SK-N-SH (cell line): ENCODE measurements around the gene CMTM2. TPM values are rescaled to one million over a fixed set of nuclear protein-coding genes. Genes with fewer than 3 reads are reported as not detected.

ENCODE experiments used
- CTCF ChIA-PET: fragments of 300-600, 350-600 bp; formaldehyde crosslinking; extraction: SDS; loops from one replicate; lab custom pipeline; 2021; lab: Yijun Ruan, JAX
- POLR2A ChIA-PET: fragments of 350-600 bp; sonication (Branson Sonifier 250); formaldehyde crosslinking; extraction: SDS; loops from one replicate; lab custom pipeline; 2020; ENCODE audit warnings: antibody characterized with exemption, inconsistent platforms; lab: Yijun Ruan, JAX
- DNase-seq: peaks from one replicate; pipeline ENCODE4 v3.0.0; 2012
- H2AFZ ChIP-seq: fragments of 200-600 bp; sonication (generic); 2 replicates; pipeline ENCODE4 v1.8.1; 2016; ENCODE audit warnings: antibody characterized with exemption, mild to moderate bottlenecking, low read depth
- H3F3A ChIP-seq: fragments of 200-600 bp; sonication (generic); replicated peaks from 2 replicates; pipeline ENCODE3; 2016; ENCODE audit warnings: antibody characterized with exemption, mild to moderate bottlenecking; ENCODE audit not compliant: insufficient read depth
- H3K27ac ChIP-seq, 2 experiments: fragments of 200-500 bp in 1 of 2; fragments of 200-600 bp in 1 of 2; sonication (Bioruptor generic) in 1 of 2; sonication (generic), shearing (Covaris generic) in 1 of 2; 2 replicates each; pipeline versions ENCODE4 v1.5.1 to v1.6.1; 2014 to 2016; ENCODE audit warnings: low read depth in 2 of 2, inconsistent platforms in 1 of 2, low read length in 1 of 2, mild to moderate bottlenecking in 1 of 2, mixed read lengths in 1 of 2
- H3K27me3 ChIP-seq: fragments of 200-600 bp; sonication (generic), shearing (Covaris generic); 2 replicates; pipeline ENCODE4 v1.6.1; 2016; ENCODE audit warnings: mixed run types; ENCODE audit not compliant: insufficient read depth
- H3K36me3 ChIP-seq, 2 experiments: fragments of 200-500 bp in 1 of 2; fragments of 200-600 bp in 1 of 2; sonication (Bioruptor generic) in 1 of 2; sonication (generic) in 1 of 2; replicated peaks in 1 of 2; 2 replicates each; pipeline versions ENCODE3 to v1.5.1; 2014 to 2016; ENCODE audit warnings: low read length in 1 of 2, mild to moderate bottlenecking in 1 of 2; ENCODE audit not compliant: insufficient read depth in 2 of 2, control insufficient read depth in 1 of 2
- H3K4me1 ChIP-seq, 2 experiments: fragments of 200-500 bp in 1 of 2; fragments of 200-600 bp in 1 of 2; sonication (Bioruptor generic) in 1 of 2; sonication (generic), shearing (Covaris generic) in 1 of 2; 2 replicates each; pipeline versions ENCODE4 v1.5.1 to v1.6.1; 2014 to 2016; ENCODE audit warnings: low read depth in 1 of 2, low read length in 1 of 2, mixed run types in 1 of 2; ENCODE audit not compliant: insufficient read depth in 2 of 2, control insufficient read depth in 1 of 2
- H3K4me2 ChIP-seq: fragments of 200-600 bp; sonication (generic), shearing (Covaris generic); 2 replicates; pipeline ENCODE4 v1.6.1; 2017; ENCODE audit warnings: mixed run types
- H3K4me3 ChIP-seq, 2 experiments: fragments of 200-500 bp in 1 of 2; fragments of 200-600 bp in 1 of 2; sonication (Bioruptor generic) in 1 of 2; sonication (generic), shearing (Covaris generic) in 1 of 2; 2 replicates each; pipeline versions ENCODE4 v1.5.1 to v1.8.1; 2014 to 2016; ENCODE audit warnings: low read depth in 2 of 2, inconsistent platforms in 1 of 2, low read length in 1 of 2, mild to moderate bottlenecking in 1 of 2, mixed read lengths in 1 of 2, moderate library complexity in 1 of 2
- H3K79me2 ChIP-seq: fragments of 200-600 bp; sonication (generic); 2 replicates; pipeline ENCODE4 v1.8.1; 2017; ENCODE audit warnings: mild to moderate bottlenecking; ENCODE audit not compliant: insufficient read depth
- H3K9ac ChIP-seq: fragments of 200-600 bp; sonication (generic); 2 replicates; pipeline ENCODE4 v1.6.1; 2017; ENCODE audit warnings: mixed run types
- H3K9me2 ChIP-seq: fragments of 200-600 bp; sonication (generic); 2 replicates; pipeline ENCODE4 v1.6.1; 2017; ENCODE audit warnings: mixed run types
- H3K9me3 ChIP-seq: fragments of 200-600 bp; sonication (generic); 2 replicates; pipeline ENCODE4 v1.6.1; 2017; ENCODE audit warnings: mixed run types, mild to moderate bottlenecking, moderate library complexity
- H4K20me1 ChIP-seq: fragments of 200-600 bp; sonication (generic); 2 replicates; pipeline ENCODE4 v1.6.1; 2017; ENCODE audit warnings: mild to moderate bottlenecking, mixed run types; ENCODE audit not compliant: insufficient read depth
- CHD2 ChIP-seq: fragments of 150-350 bp; IDR thresholded peaks from 2 replicates; pipeline ENCODE4 v1.6.1; 2018; ENCODE audit warnings: low read length; ENCODE audit not compliant: partially characterized antibody
- ELF1 ChIP-seq: IDR thresholded peaks from 2 replicates; pipeline ENCODE4 v1.4.0; 2012
- EP300 ChIP-seq, 2 experiments: IDR thresholded peaks; 2 replicates each; pipeline versions ENCODE4 v1.4.0 to v1.6.1; 2012; ENCODE audit warnings: borderline replicate concordance in 1 of 2, low read depth in 1 of 2, low read length in 1 of 2
- GABPA ChIP-seq: IDR thresholded peaks from 2 replicates; pipeline ENCODE4 v1.4.0; 2012; ENCODE audit warnings: low read depth, mild to moderate bottlenecking
- GATA2 ChIP-seq: sonication (generic); formaldehyde crosslinking; IDR thresholded peaks from 2 replicates; pipeline ENCODE4 v1.5.0; 2020; ENCODE audit warnings: mild to moderate bottlenecking, missing genetic modification reagents
- IRF3 ChIP-seq: fragments of 150-350 bp; IDR thresholded peaks from 2 replicates; pipeline ENCODE4 v1.6.1; 2016; ENCODE audit warnings: mild to moderate bottlenecking, low read depth, low read length
- JUND ChIP-seq: IDR thresholded peaks from 2 replicates; pipeline ENCODE4 v1.4.0; 2012
- MAX ChIP-seq: IDR thresholded peaks from 2 replicates; pipeline ENCODE4 v1.4.0; 2012; ENCODE audit warnings: low read depth
- MXI1 ChIP-seq: IDR thresholded peaks from 2 replicates; pipeline ENCODE4 v1.6.1; 2012; ENCODE audit warnings: mild to moderate bottlenecking, low read depth, low read length, improper control_type of control experiment
- NFIC ChIP-seq: IDR thresholded peaks from 2 replicates; pipeline ENCODE4 v1.4.0; 2012; ENCODE audit warnings: borderline replicate concordance
- RAD21 ChIP-seq: IDR thresholded peaks from 2 replicates; pipeline ENCODE4 v1.6.1; 2012; ENCODE audit warnings: mild to moderate bottlenecking, low read length
- REST ChIP-seq: IDR thresholded peaks from 2 replicates; pipeline ENCODE4 v1.6.1; 2012; ENCODE audit warnings: mild to moderate bottlenecking, low read depth, low read length, moderate library complexity
- RFX5 ChIP-seq: IDR thresholded peaks from 2 replicates; pipeline ENCODE4 v1.6.1; 2012; ENCODE audit warnings: mild to moderate bottlenecking, improper control_type of control experiment, low read length
- RXRA ChIP-seq: IDR thresholded peaks from 2 replicates; pipeline ENCODE4 v1.4.0; 2012; ENCODE audit warnings: low read depth, mild to moderate bottlenecking, borderline replicate concordance
- SIN3A ChIP-seq: IDR thresholded peaks from 2 replicates; pipeline ENCODE4 v1.6.1; 2012; ENCODE audit warnings: low read depth, mild to moderate bottlenecking, low read length, moderate library complexity, borderline replicate concordance
- TCF12 ChIP-seq: IDR thresholded peaks from 2 replicates; pipeline ENCODE4 v1.4.0; 2012
- USF1 ChIP-seq: IDR thresholded peaks from 2 replicates; pipeline ENCODE4 v1.4.0; 2012; ENCODE audit warnings: low read depth, borderline replicate concordance
- YY1 ChIP-seq: IDR thresholded peaks from 2 replicates; pipeline ENCODE4 v1.4.0; 2012; ENCODE audit warnings: low read depth, mild to moderate bottlenecking
- WGBS: methylation state at CpG from one replicate; pipeline ENCODE4 v1.1.6; 2017; ENCODE audit warnings: low lambda C conversion rate; 5-methylcytosine and 5-hydroxymethylcytosine counted together
- polyA plus RNA-seq, 3 experiments: library from polyadenylated mRNA; depleted of rRNA; stranded (reverse); fragments of >200 nt; gene quantifications; 2 replicates each; pipeline ENCODE4 v1.2.3, GENCODE V29; 2012

Gene CMTM2
- polyA plus RNA-seq, 1 of the 3 experiments (the other 2 are of a cell fraction) = not detected

- Histone ChIP-seq H3K27me3 (no peaks in the 10 kb centered on the region), H3K27ac (peak overlapping the region; percentile 64 to 68; a peak in 3 of 4 replicates), H3K36me3 (peaks cover 11 to 12% of the 10 kb centered on the region in 2 experiments), H3K79me2 (peaks cover 56% of the 10 kb centered on the region), H3K9ac (peak overlapping the region; percentile 94), H3K4me2 (peak overlapping the region; percentile 96), H2AFZ (0 out of 2 replicates have a peak overlapping the region, but pooled peaks have one; percentile 32), H3F3A (peaks cover 16% of the 10 kb centered on the region), H3K4me1 (peaks cover 8 to 22% of the 10 kb centered on the region in 2 experiments; a peak in 3 of 4 replicates), H4K20me1 (peaks cover 24% of the 10 kb centered on the region; the same call in 1 of the 2 replicates), H3K9me2 (no peaks in the 10 kb centered on the region), H3K4me3 (peak overlapping the region; percentile 67 to 81), H3K9me3 (no peaks in the 10 kb centered on the region)
- POLR2A ChIA-PET = no interaction called here
- 7% methylated on average over 8 of the region's 61 CpGs for WGBS
- DNase-seq = peak; percentile 80
- TF ChIP-seq MAX (0 out of 2 replicates have a peak, but pooled peaks have one; percentile 19), SIN3A (0 out of 2 replicates have a peak, but pooled peaks have one; percentile 18), ELF1 (0 out of 2 replicates have a peak, but pooled peaks have one; percentile 37), IRF3 (no peak), MXI1 (no peak; the same call in 1 of the 2 replicates)
- CTCF ChIA-PET = interaction anchor here (0.6 to 3.3 kb wide), 7 partner anchors 9 to 347 kb away, joined by 3 to 19 read pairs (median 6); no protein-coding TSS in a partner anchor
Measured at GRCh38 chr16:66605177-66605978, 26.1 kb downstream of the CMTM2 start.

GRCh38 chr16:66605979-66606751, 26.9 kb downstream of the CMTM2 start:
- no peak for DNase-seq
- no peaks in the 10 kb centered on the region for H3K9me2 ChIP-seq
- ChIA-PET CTCF (interaction anchor here (0.6 to 6.5 kb wide), 7 partner anchors 18 to 262 kb away, joined by 3 to 68 read pairs (median 10); no protein-coding TSS in a partner anchor), POLR2A (no interaction called here)
- WGBS = 82% methylated on average over 9 of the region's 10 CpGs
- TF ChIP-seq TCF12 (no peak), EP300 (IDR thresholded peaks at IDR 0.05; ENCODE audit: borderline replicate concordance in 1 of 2, low read depth in 1 of 2, low read length in 1 of 2) (no peak), JUND (no peak), CHD2 (no peak), YY1 (no peak), RFX5 (no peak), NFIC (no peak), GABPA (no peak), REST (no peak), USF1 (no peak), GATA2 (CRISPR knock-in tag) (no peak), RXRA (no peak), RAD21 (no peak)
- peaks cover 24% of the 10 kb centered on the region; the same call in 1 of the 2 replicates for H4K20me1 ChIP-seq
- H3K36me3 ChIP-seq = peaks cover 17% of the 10 kb centered on the region in 2 experiments
- peak overlapping the region; percentile 96 for H3K4me2 ChIP-seq
- H3K27me3 ChIP-seq = no peaks in the 10 kb centered on the region
- no peak overlapping the region for H2AFZ ChIP-seq
- peaks cover 8 to 19% of the 10 kb centered on the region in 2 experiments; a peak in 3 of 4 replicates for H3K4me1 ChIP-seq
- H3K9ac ChIP-seq = peak overlapping the region; percentile 94
- no peaks in the 10 kb centered on the region for H3K9me3 ChIP-seq
- H3K79me2 ChIP-seq = peaks cover 58% of the 10 kb centered on the region
- H3K27ac ChIP-seq = peak overlapping the region in 1 of 2 experiments; percentile 64; a peak in 2 of 4 replicates
- H3K4me3 ChIP-seq = peak overlapping the region; percentile 67 to 81
- H3F3A ChIP-seq = peaks cover 16% of the 10 kb centered on the region
